K562 (cell line): ENCODE results near the gene PPDPF. TPM values are rescaled to one million over a fixed set of nuclear protein-coding genes. Genes with fewer than 3 reads are reported as not detected.

ENCODE experiments used
- BHLHE40 ChIP-seq: IDR thresholded peaks from 2 replicates; pipeline ENCODE4 v1.6.1; 2011; ENCODE audit warnings: low read length, improper control_type of control experiment
- CBX5 ChIP-seq: IDR thresholded peaks from 2 replicates; pipeline ENCODE4 v1.6.1; 2014; ENCODE audit warnings: low read depth, borderline replicate concordance
- JUND ChIP-seq, 2 experiments: IDR thresholded peaks; 2 replicates in 1 of 2; 3 replicates in 1 of 2; pipeline ENCODE4 v1.6.1; 2011; ENCODE audit warnings: borderline replicate concordance in 2 of 2, low read depth in 2 of 2, low read length in 2 of 2, improper control_type of control experiment in 1 of 2, missing biosample characterization in 1 of 2, missing genetic modification characterization in 1 of 2, missing genetic modification reagents in 1 of 2
- MCM3 ChIP-seq: fragments of 450-650 bp; IDR thresholded peaks from 2 replicates; pipeline ENCODE4 v1.6.1; 2016
- NR2F6 ChIP-seq: fragments of 450-650 bp; formaldehyde crosslinking; IDR thresholded peaks from 2 replicates; pipeline ENCODE4 v1.4.0; 2020; ENCODE audit warnings: mild to moderate bottlenecking
- PTTG1 ChIP-seq: fragments of 450-650 bp; IDR thresholded peaks from 2 replicates; pipeline ENCODE4 v1.6.1; 2016; ENCODE audit warnings: low read depth, mild to moderate bottlenecking, missing genetic modification characterization, missing compliant biosample characterization
- RFX5 ChIP-seq: IDR thresholded peaks from 2 replicates; pipeline ENCODE4 v1.6.1; 2011; ENCODE audit warnings: low read depth, mild to moderate bottlenecking, improper control_type of control experiment, low read length
- RFX7 ChIP-seq: fragments of 250-450 bp; sonication (Bioruptor Pico); IDR thresholded peaks from 2 replicates; pipeline ENCODE4 v1.5.1; 2021; ENCODE audit warnings: mild to moderate bottlenecking
- SIN3A ChIP-seq, 2 experiments: fragments of 150-350 bp in 1 of 2; IDR thresholded peaks; 2 replicates each; pipeline ENCODE4 v1.6.1; 2011 to 2016; ENCODE audit warnings: borderline replicate concordance in 2 of 2, low read depth in 2 of 2, low read length in 2 of 2, mild to moderate bottlenecking in 2 of 2, moderate library complexity in 2 of 2; ENCODE audit not compliant: control insufficient read depth in 1 of 2
- SRF ChIP-seq, 2 experiments: fragments of 250-450, 450-650 bp in 1 of 2; sonication (Bioruptor Pico) in 1 of 2; sonication (generic) in 1 of 2; formaldehyde crosslinking; IDR thresholded peaks; 2 replicates each; pipeline versions ENCODE4 v1.5.0 to v1.5.1; 2020 to 2022; ENCODE audit warnings: mild to moderate bottlenecking in 1 of 2, missing genetic modification reagents in 1 of 2
- TBP ChIP-seq: optimal IDR thresholded peaks from 2 replicates; pipeline ENCODE3; 2011; ENCODE audit warnings: low read depth, low read length, improper control_type of control experiment
- TOE1 ChIP-seq, 2 experiments: fragments of 450-650 bp in 1 of 2; sonication (generic) in 1 of 2; formaldehyde crosslinking in 1 of 2; IDR thresholded peaks; 2 replicates each; pipeline versions ENCODE4 v1.7.1 to v1.8.0; 2016 to 2022; ENCODE audit warnings: borderline replicate concordance in 2 of 2, mild to moderate bottlenecking in 2 of 2, antibody characterized with exemption in 1 of 2, inconsistent platforms in 1 of 2, low read depth in 1 of 2, missing genetic modification reagents in 1 of 2, moderate library complexity in 1 of 2
- ZNF143 ChIP-seq: sonication (generic); formaldehyde crosslinking; IDR thresholded peaks from 2 replicates; pipeline ENCODE4 v1.9.0; 2022; ENCODE audit warnings: mild to moderate bottlenecking, missing genetic modification reagents
- ZNF584 ChIP-seq: fragments of 200-800 bp; sonication (Bioruptor generic); IDR thresholded peaks from 2 replicates; pipeline ENCODE4 v1.6.1; 2016; ENCODE audit warnings: low read depth, mild to moderate bottlenecking, missing genetic modification characterization, missing compliant biosample characterization
- ZNF764 ChIP-seq: fragments of 250-450 bp; sonication (Bioruptor Pico); IDR thresholded peaks from 2 replicates; pipeline ENCODE4 v1.4.0; 2020; ENCODE audit warnings: low read depth, mild to moderate bottlenecking, moderate library complexity
- polyA plus RNA-seq, 8 experiments: library from polyadenylated mRNA; depleted of rRNA in 4 of 8; stranded (reverse) in 5 of 8; unstranded in 3 of 8; fragments of >200 nt; fragmentation: Nextera tagmentation in 2 of 8; fragmentation: Illumina TruSeq in 1 of 8; extraction: Ambion mirVana in 2 of 8; extraction: Trizol in 1 of 8; gene quantifications; 2 replicates each; pipeline versions ENCODE4 v1.2.1 to v1.2.3, GENCODE V29; 2011 to 2014; ENCODE audit warnings: inconsistent platforms in 1 of 8, missing spikeins in 1 of 8
- total RNA-seq, 7 experiments: library from RNA; depleted of rRNA in 6 of 7; stranded (reverse); fragments of >200 nt in 6 of 7; fragmentation: Illumina TruSeq in 2 of 7; extraction: Trizol in 2 of 7; gene quantifications; 2 replicates each; pipeline versions ENCODE4 v1.2.1 to v1.2.3, GENCODE V29; 2011 to 2021; ENCODE audit warnings: low replicate concordance in 1 of 7
- TF ChIP-seq, protein P1 (sequence below): sonication (generic); formaldehyde crosslinking; IDR thresholded peaks from 2 replicates; pipeline ENCODE4 v1.8.0; 2022; ENCODE audit warnings: mild to moderate bottlenecking, missing genetic modification reagents
- TF ChIP-seq, protein P2 (sequence below): sonication (generic); formaldehyde crosslinking; IDR thresholded peaks from 2 replicates; pipeline ENCODE4 v1.8.1; 2023; ENCODE audit warnings: mild to moderate bottlenecking, missing genetic modification reagents
- TF ChIP-seq, protein P3 (sequence below): fragments of 200-800 bp; sonication (Bioruptor generic); IDR thresholded peaks from 2 replicates; pipeline ENCODE4 v1.6.1; 2017; ENCODE audit warnings: missing genetic modification characterization, missing compliant biosample characterization

The PPDPF gene
- total and polyA plus RNA-seq, 9 of the 15 experiments (the other 6 are each of a cell fraction or from before 2014, with no cell fraction given) = 0.77 to 233 (median 10.5) TPM

DNA sequence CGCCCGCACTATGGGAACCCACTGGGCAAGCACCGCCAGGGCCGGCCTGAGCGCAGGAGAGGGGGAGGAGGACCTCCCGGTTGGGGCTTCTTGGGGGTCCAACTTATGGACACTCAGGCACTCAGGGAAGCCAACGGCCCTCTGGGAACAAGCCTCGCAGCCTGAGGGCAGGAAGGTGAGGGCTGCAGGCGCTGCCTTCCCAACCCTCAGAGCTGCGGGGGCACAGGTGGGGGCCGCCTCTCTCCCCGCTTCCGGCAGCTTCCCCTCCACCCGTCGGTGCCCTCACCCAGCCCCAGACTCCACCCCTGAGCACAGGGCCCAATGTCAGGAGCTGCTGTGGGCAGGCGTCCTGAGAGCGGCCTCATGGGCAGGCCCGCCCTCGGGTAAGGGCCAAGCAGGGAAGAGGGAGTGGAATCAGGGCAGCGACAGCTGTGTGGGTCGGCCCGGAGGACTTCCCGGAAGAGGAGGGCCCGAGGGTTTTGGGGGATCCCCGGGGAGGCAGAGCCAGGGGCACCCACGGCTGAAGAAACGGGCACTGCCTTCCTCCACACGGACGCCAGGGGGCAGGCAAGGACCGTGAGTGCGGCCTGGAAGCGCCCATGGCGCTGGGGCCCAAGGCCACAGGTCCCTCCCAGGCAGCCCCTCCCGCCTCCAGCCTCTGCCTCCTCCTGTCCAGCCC lies 17.1 kb downstream of the PPDPF start (continued):
- TF ChIP-seq, protein P1, sequence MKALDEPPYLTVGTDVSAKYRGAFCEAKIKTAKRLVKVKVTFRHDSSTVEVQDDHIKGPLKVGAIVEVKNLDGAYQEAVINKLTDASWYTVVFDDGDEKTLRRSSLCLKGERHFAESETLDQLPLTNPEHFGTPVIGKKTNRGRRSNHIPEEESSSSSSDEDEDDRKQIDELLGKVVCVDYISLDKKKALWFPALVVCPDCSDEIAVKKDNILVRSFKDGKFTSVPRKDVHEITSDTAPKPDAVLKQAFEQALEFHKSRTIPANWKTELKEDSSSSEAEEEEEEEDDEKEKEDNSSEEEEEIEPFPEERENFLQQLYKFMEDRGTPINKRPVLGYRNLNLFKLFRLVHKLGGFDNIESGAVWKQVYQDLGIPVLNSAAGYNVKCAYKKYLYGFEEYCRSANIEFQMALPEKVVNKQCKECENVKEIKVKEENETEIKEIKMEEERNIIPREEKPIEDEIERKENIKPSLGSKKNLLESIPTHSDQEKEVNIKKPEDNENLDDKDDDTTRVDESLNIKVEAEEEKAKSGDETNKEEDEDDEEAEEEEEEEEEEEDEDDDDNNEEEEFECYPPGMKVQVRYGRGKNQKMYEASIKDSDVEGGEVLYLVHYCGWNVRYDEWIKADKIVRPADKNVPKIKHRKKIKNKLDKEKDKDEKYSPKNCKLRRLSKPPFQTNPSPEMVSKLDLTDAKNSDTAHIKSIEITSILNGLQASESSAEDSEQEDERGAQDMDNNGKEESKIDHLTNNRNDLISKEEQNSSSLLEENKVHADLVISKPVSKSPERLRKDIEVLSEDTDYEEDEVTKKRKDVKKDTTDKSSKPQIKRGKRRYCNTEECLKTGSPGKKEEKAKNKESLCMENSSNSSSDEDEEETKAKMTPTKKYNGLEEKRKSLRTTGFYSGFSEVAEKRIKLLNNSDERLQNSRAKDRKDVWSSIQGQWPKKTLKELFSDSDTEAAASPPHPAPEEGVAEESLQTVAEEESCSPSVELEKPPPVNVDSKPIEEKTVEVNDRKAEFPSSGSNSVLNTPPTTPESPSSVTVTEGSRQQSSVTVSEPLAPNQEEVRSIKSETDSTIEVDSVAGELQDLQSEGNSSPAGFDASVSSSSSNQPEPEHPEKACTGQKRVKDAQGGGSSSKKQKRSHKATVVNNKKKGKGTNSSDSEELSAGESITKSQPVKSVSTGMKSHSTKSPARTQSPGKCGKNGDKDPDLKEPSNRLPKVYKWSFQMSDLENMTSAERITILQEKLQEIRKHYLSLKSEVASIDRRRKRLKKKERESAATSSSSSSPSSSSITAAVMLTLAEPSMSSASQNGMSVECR (CRISPR knock-in tag) = peak; percentile 54; the same call in 1 of the 2 replicates
- TF ChIP-seq ZNF584 (CRISPR knock-in tag) = no peak
- 0 out of 2 replicates have a peak, but pooled peaks have one; percentile 20 for TF ChIP-seq ZNF143 (CRISPR knock-in tag)
- TF ChIP-seq RFX5 = no peak
- 0 out of 2 replicates have a peak, but pooled peaks have one; percentile 27 for TF ChIP-seq TOE1 (IDR thresholded peaks at IDR 0.05; ENCODE audit: borderline replicate concordance)
- no peak for TF ChIP-seq TOE1 (CRISPR knock-in tag; IDR thresholded peaks at IDR 0.05; ENCODE audit: borderline replicate concordance, low read depth)
- TF ChIP-seq NR2F6 (CRISPR knock-in tag) = no peak
- no peak for TF ChIP-seq ZNF764 (CRISPR knock-in tag)
- TF ChIP-seq CBX5 = peak; percentile 33; the same call in 1 of the 2 replicates
- TF ChIP-seq, protein P2, sequence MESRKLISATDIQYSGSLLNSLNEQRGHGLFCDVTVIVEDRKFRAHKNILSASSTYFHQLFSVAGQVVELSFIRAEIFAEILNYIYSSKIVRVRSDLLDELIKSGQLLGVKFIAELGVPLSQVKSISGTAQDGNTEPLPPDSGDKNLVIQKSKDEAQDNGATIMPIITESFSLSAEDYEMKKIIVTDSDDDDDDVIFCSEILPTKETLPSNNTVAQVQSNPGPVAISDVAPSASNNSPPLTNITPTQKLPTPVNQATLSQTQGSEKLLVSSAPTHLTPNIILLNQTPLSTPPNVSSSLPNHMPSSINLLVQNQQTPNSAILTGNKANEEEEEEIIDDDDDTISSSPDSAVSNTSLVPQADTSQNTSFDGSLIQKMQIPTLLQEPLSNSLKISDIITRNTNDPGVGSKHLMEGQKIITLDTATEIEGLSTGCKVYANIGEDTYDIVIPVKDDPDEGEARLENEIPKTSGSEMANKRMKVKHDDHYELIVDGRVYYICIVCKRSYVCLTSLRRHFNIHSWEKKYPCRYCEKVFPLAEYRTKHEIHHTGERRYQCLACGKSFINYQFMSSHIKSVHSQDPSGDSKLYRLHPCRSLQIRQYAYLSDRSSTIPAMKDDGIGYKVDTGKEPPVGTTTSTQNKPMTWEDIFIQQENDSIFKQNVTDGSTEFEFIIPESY (CRISPR knock-in tag) = peak; percentile 74
- TF ChIP-seq MCM3 = no peak
- TF ChIP-seq JUND (IDR thresholded peaks at IDR 0.05; ENCODE audit: borderline replicate concordance, low read depth, low read length) = peak; percentile 36; the same call in 1 of the 2 replicates
- no peak; the same call in 2 of the 3 replicates for TF ChIP-seq JUND (tag; IDR thresholded peaks at IDR 0.05; ENCODE audit: borderline replicate concordance, low read depth, low read length)
- TF ChIP-seq SRF (CRISPR knock-in tag; IDR thresholded peaks at IDR 0.05) = peak in 1 of 2 experiments; percentile 43; a peak in 1 of 4 replicates
- TF ChIP-seq TBP = no peak
- TF ChIP-seq RFX7 (CRISPR knock-in tag) = no peak
- TF ChIP-seq BHLHE40 = peak; percentile 46
- TF ChIP-seq, protein P3, sequence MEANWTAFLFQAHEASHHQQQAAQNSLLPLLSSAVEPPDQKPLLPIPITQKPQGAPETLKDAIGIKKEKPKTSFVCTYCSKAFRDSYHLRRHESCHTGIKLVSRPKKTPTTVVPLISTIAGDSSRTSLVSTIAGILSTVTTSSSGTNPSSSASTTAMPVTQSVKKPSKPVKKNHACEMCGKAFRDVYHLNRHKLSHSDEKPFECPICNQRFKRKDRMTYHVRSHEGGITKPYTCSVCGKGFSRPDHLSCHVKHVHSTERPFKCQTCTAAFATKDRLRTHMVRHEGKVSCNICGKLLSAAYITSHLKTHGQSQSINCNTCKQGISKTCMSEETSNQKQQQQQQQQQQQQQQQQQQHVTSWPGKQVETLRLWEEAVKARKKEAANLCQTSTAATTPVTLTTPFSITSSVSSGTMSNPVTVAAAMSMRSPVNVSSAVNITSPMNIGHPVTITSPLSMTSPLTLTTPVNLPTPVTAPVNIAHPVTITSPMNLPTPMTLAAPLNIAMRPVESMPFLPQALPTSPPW (CRISPR knock-in tag) = peak; percentile 94
- no peak for TF ChIP-seq SIN3A (IDR thresholded peaks at IDR 0.05; ENCODE audit: borderline replicate concordance in 2 of 2, control insufficient read depth in 1 of 2, low read depth in 2 of 2, low read length in 2 of 2)
- TF ChIP-seq PTTG1 (tag) = no peak
